ENCODE measurements around the gene CNOT6. TPM values are rescaled to one million over a fixed set of nuclear protein-coding genes. Genes with fewer than 3 reads are reported as not detected.

Gene CNOT6
- total RNA-seq, 1 donor from 2014 or later = 41.7 TPM

- DNase-seq (ENCODE audit: low read depth) = no peak
- no peak overlapping the region for H3K27ac Mint-ChIP-seq (ENCODE audit: unreplicated experiment)
- Histone ChIP-seq H3K36me3 (ENCODE audit: insufficient read depth, low read length) (no peaks in the 10 kb centered on the region), H2AFZ (ENCODE audit: low read depth, low read length) (no peak overlapping the region), H3K27me3 (ENCODE audit: insufficient read depth, low read length) (peaks cover 17% of the 10 kb centered on the region), H4K20me1 (ENCODE audit: insufficient read depth, low read length) (no peaks in the 10 kb centered on the region), H3K4me2 (ENCODE audit: low read length) (no peak overlapping the region), H3K4me3 (ENCODE audit: insufficient read depth, low read depth, low read length) (no peak overlapping the region), H3K9me3 (ENCODE audit: insufficient read depth, low read depth, low read length) (no peaks in the 10 kb centered on the region), H3K79me2 (ENCODE audit: insufficient read depth, low read length) (no peaks in the 10 kb centered on the region), H3K4me1 (ENCODE audit: insufficient read depth, low read length) (peaks cover 5% of the 10 kb centered on the region), H3K9ac (ENCODE audit: low read length) (no peak overlapping the region), H3K27ac (ENCODE audit: low read depth, low read length) (no peak overlapping the region)
- peaks cover 1% of the 10 kb centered on the region for H3K9me3 Mint-ChIP-seq (ENCODE audit: unreplicated experiment)
- peaks cover 4% of the 10 kb centered on the region for H3K4me1 Mint-ChIP-seq (ENCODE audit: low read depth, unreplicated experiment)
- TF ChIP-seq EZH2 (IDR thresholded peaks at IDR 0.05; ENCODE audit: insufficient read depth, low read length) = no peak
- no peak for TF ChIP-seq CTCF (IDR thresholded peaks at IDR 0.05; ENCODE audit: insufficient read depth, low read depth, low read length)
- H3K4me3 Mint-ChIP-seq (ENCODE audit: unreplicated experiment) = no peak overlapping the region
- peaks cover 29% of the 10 kb centered on the region for H3K27me3 Mint-ChIP-seq (ENCODE audit: low read depth, unreplicated experiment)
- FAIRE-seq = no peak
- H3K36me3 Mint-ChIP-seq (ENCODE audit: low read depth, unreplicated experiment) = peaks cover 4% of the 10 kb centered on the region
Observed at GRCh38 chr5:180595381-180596114, 101.4 kb downstream of the CNOT6 start.

- H3K27ac ChIP-seq (ENCODE audit: low read depth, low read length) = no peak overlapping the region
- H3K27me3 Mint-ChIP-seq (ENCODE audit: low read depth, unreplicated experiment) = peaks cover 29% of the 10 kb centered on the region
- no peak overlapping the region for H2AFZ ChIP-seq (ENCODE audit: low read depth, low read length)
- no peak overlapping the region for H3K4me3 ChIP-seq (ENCODE audit: insufficient read depth, low read depth, low read length)
- peaks cover 3% of the 10 kb centered on the region for H3K4me1 ChIP-seq (ENCODE audit: insufficient read depth, low read length)
- peaks cover 1% of the 10 kb centered on the region for H3K9me3 Mint-ChIP-seq (ENCODE audit: unreplicated experiment)
- no peak for FAIRE-seq
- H3K9ac ChIP-seq (ENCODE audit: low read length) = no peak overlapping the region
- peaks cover 4% of the 10 kb centered on the region for H3K36me3 Mint-ChIP-seq (ENCODE audit: low read depth, unreplicated experiment)
- H3K4me2 ChIP-seq (ENCODE audit: low read length) = no peak overlapping the region
- H3K4me1 Mint-ChIP-seq (ENCODE audit: low read depth, unreplicated experiment) = peaks cover 4% of the 10 kb centered on the region
- H3K36me3 ChIP-seq (ENCODE audit: insufficient read depth, low read length) = no peaks in the 10 kb centered on the region
- H3K4me3 Mint-ChIP-seq (ENCODE audit: unreplicated experiment) = no peak overlapping the region
- no peaks in the 10 kb centered on the region for H3K9me3 ChIP-seq (ENCODE audit: insufficient read depth, low read depth, low read length)
- H3K27ac Mint-ChIP-seq (ENCODE audit: unreplicated experiment) = no peak overlapping the region
- no peaks in the 10 kb centered on the region for H3K79me2 ChIP-seq (ENCODE audit: insufficient read depth, low read length)
- peaks cover 15% of the 10 kb centered on the region for H3K27me3 ChIP-seq (ENCODE audit: insufficient read depth, low read length)
- TF ChIP-seq CTCF (IDR thresholded peaks at IDR 0.05; ENCODE audit: insufficient read depth, low read depth, low read length) (no peak), EZH2 (IDR thresholded peaks at IDR 0.05; ENCODE audit: insufficient read depth, low read length) (no peak)
- no peaks in the 10 kb centered on the region for H4K20me1 ChIP-seq (ENCODE audit: insufficient read depth, low read length)
- DNase-seq (ENCODE audit: low read depth) = no peak
Observed at GRCh38 chr5:180596115-180596667, 102.0 kb downstream of the CNOT6 start.
